ENCODE data around the gene ANKRD65.

- TF ChIP-seq CTCF (IDR thresholded peaks at IDR 0.05) (no peak), POLR2A (IDR thresholded peaks at IDR 0.05) (no peak)
These were observed 27.0 kb downstream of the ANKRD65 start for GRCh38 chr1:1394116-1394515.

All from lower leg skin (tissue), 3 donors.